Uterus (tissue), 4 donors: ENCODE results near the gene HDAC5. TPM values are rescaled to one million over a fixed set of nuclear protein-coding genes. Genes with fewer than 3 reads are reported as not detected.
A peak's percentile ranks its signal among the peaks of the same experiment; 100 is the strongest.
"Not testable (repeated sequence)": the region's sequence is repeated elsewhere in the genome, so short reads cannot be mapped to it uniquely, and the experiment has no call there.

Experiments
- DNase-seq, 2 donors: peaks; one replicate each; pipeline ENCODE4 v3.0.0-alpha.2; 2019 to 2020
- H3K27ac ChIP-seq, 2 donors: fragments of 200-600 bp; sonication (generic); 1 replicate in 1 of 2; 2 replicates in 1 of 2; pipeline ENCODE4 v1.5.1; 2016 to 2018
- H3K27me3 ChIP-seq, 2 donors: fragments of 200-600 bp; sonication (generic); one replicate each; pipeline ENCODE4 v1.5.1; 2018 to 2019; ENCODE audit warnings: control low read depth in 1 of 2
- H3K36me3 ChIP-seq, 2 donors: fragments of 200-600 bp; sonication (generic); one replicate each; pipeline ENCODE4 v1.5.1; 2019; ENCODE audit warnings: control low read depth in 1 of 2
- H3K4me1 ChIP-seq, 2 donors: fragments of 200-600 bp; sonication (generic); one replicate each; pipeline ENCODE4 v1.5.1; 2018 to 2019; ENCODE audit warnings: control low read depth in 1 of 2
- H3K4me3 ChIP-seq, 2 donors: fragments of 200-600 bp; sonication (generic); 1 replicate in 1 of 2; 2 replicates in 1 of 2; pipeline ENCODE4 v1.5.1; 2018 to 2019; ENCODE audit warnings: mild to moderate bottlenecking in 1 of 2
- H3K9me3 ChIP-seq, 2 donors: fragments of 200-600 bp; sonication (generic); one replicate each; pipeline ENCODE4 v1.5.1; 2019; ENCODE audit warnings: control low read depth in 1 of 2
- POLR2A ChIP-seq, 2 donors: fragments of 450-650 bp; IDR thresholded peaks; one replicate each; pipeline ENCODE4 v1.6.1; 2016; ENCODE audit warnings: antibody characterized with exemption in 2 of 2, mild to moderate bottlenecking in 1 of 2, moderate library complexity in 1 of 2
- intact Hi-C: fragments of 100-400 bp; cut with DNase I; formaldehyde crosslinking; loops from one replicate; pipeline ENCODE4 v1.15.1; 2023; ENCODE audit warnings: low total_unique reads
- total RNA-seq, 4 donors: library from RNA; depleted of rRNA in 3 of 4; stranded (reverse); fragments of >200 nt in 3 of 4; gene quantifications; one replicate each; pipeline versions ENCODE4 v1.1.0 to v1.2.4, GENCODE V29; 2014 to 2023
- TF ChIP-seq, protein P1 (sequence below), 4 experiments: fragments of 200-600 bp in 2 of 4; fragments of 450-650 bp in 2 of 4; sonication (generic) in 2 of 4; IDR thresholded peaks; one replicate each; pipeline ENCODE4 v1.5.1; 2016 to 2019; ENCODE audit warnings: antibody characterized with exemption in 4 of 4, mild to moderate bottlenecking in 2 of 4, moderate library complexity in 1 of 4
- donor health status: DM: yes; HTN: yes; CAD: no.

The HDAC5 gene
- total RNA-seq, 4 donors from 2014 or later = 35.9 to 74.1 (median 58.0) TPM

DNA sequence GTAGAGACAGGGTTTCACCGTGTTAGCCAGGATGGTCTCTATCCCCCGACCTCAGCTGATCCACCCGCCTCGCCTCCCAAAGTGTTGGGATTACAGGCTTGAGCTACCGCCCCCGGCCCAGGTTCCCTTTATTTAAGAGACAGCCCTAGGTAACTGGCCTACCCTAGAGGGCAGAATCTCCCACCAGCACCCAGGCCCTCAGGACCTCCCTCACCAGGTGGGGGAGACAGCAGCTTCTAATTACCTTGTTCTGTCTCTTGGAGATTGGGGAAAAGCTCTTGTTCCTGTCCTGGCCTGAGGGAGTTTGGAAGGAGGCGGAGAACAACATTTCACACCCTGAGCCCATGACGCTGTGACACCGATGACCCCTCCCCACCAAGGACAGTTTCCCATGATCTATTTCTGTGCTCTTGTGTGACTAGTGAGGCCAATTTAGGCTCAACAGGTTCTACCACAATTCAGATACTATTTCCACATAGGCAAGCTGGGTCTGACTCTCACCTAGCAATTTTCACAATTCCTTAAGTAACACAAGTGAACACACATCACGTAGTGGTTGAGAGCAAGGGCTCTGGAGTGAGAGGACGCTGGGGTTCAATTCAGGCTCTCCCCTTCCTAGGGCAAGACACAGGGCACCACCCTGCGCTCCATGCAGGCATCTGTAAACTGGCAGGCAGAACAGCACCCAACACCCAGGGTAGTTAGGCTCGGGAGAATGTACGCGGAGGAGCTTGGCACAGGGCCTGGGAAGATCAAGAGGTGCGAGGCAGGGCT, 20.4 kb downstream of the HDAC5 start:
- DNase-seq = no peak
- Histone ChIP-seq H3K36me3 (no peaks in the 10 kb centered on the region), H3K27ac (no peak overlapping the region), H3K4me3 (no peak overlapping the region), H3K9me3 (no peaks in the 10 kb centered on the region), H3K4me1 (peaks cover 1 to 5% of the 10 kb centered on the region in 2 donors), H3K27me3 (no peaks in the 10 kb centered on the region)
- intact Hi-C loops = no loop called here
- no peak for TF ChIP-seq POLR2A (IDR thresholded peaks at IDR 0.05)
- TF ChIP-seq, protein P1, sequence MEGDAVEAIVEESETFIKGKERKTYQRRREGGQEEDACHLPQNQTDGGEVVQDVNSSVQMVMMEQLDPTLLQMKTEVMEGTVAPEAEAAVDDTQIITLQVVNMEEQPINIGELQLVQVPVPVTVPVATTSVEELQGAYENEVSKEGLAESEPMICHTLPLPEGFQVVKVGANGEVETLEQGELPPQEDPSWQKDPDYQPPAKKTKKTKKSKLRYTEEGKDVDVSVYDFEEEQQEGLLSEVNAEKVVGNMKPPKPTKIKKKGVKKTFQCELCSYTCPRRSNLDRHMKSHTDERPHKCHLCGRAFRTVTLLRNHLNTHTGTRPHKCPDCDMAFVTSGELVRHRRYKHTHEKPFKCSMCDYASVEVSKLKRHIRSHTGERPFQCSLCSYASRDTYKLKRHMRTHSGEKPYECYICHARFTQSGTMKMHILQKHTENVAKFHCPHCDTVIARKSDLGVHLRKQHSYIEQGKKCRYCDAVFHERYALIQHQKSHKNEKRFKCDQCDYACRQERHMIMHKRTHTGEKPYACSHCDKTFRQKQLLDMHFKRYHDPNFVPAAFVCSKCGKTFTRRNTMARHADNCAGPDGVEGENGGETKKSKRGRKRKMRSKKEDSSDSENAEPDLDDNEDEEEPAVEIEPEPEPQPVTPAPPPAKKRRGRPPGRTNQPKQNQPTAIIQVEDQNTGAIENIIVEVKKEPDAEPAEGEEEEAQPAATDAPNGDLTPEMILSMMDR (IDR thresholded peaks at IDR 0.05) = no peak

DNA sequence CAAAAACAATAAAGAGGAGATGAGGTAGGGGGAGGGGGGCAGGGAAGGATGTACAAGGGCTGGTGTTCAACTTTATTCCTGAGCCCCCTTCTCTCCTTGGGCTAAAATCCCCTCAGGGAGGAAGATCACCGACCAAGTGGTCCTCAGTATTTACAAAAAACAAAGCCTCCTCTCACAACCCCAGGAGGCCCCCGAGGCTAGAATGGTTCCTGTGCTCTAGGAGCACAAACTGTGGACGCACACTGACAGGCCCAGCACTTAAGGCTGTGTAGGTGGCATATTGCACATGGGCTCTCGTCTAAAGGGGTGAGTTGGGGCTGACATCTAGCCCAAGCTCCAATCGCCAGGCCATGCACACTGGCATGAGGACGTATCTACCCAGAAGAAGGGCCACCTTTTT, 21.6 kb downstream of the HDAC5 start:
- H3K36me3 ChIP-seq, DNase-seq, H3K9me3 ChIP-seq, H3K27me3 ChIP-seq, H3K27ac ChIP-seq, H3K4me1 ChIP-seq, intact Hi-C loops, H3K4me3 ChIP-seq: not testable (repeated sequence)

DNA sequence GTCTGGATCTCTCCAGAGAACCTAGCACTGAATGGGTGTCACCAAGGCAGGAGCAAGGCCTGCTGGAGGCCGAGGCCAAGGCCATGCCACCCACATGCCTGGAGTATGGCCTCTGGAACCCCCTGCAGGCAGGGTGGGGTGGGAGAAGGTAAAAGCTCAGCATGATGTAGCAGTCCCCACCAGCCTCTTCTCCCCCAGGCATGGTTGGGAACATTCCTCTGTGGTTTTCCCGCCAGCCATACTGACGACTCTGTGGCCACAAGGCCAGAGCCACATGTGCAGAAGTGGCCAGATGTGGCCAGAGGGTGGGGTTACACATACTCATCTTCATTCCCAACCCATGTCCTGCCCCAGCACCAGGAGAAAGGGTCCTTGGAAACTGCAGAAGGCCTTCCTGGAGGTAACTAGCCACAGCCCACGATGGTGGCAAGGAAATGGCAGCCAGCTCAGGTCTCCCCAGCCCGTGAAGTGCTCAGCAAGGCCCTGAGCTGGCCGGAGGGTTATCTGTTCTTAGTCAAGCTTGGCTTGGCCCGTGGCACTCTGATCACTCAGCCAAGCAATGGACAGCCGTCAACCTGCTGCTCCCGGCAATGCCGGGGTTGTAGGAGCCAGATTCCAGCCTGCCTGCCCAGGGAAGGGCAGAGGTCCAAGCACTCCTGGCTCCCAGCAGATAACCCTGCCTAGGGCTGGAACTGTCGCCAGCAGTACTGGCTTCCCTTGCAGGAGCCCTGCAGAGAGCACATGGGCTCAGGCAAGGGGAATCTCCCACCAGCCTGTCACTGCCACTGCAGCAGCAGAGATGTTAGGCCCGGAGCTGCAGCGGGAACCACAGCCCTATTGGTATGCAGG, 26.1 kb downstream of the HDAC5 start:
- no peak for DNase-seq
- Histone ChIP-seq H3K36me3 (no peaks in the 10 kb centered on the region), H3K4me3 (no peak overlapping the region), H3K27ac (peak overlapping the region; percentile 80 to 91), H3K9me3 (no peaks in the 10 kb centered on the region), H3K27me3 (no peaks in the 10 kb centered on the region), H3K4me1 (peaks cover 5 to 9% of the 10 kb centered on the region in 2 donors)
- no peak for TF ChIP-seq POLR2A (IDR thresholded peaks at IDR 0.05)
- TF ChIP-seq, protein P1 (IDR thresholded peaks at IDR 0.05) = no peak
- intact Hi-C loops = no loop called here

GRCh38 chr17:44095647-44096496, 27.6 kb downstream of the HDAC5 start:
- TF ChIP-seq POLR2A (IDR thresholded peaks at IDR 0.05) = no peak
- TF ChIP-seq, protein P1 (IDR thresholded peaks at IDR 0.05) = peak in 3 of 4 experiments; percentile 6 to 41 (median 40)
- Histone ChIP-seq H3K9me3 (no peaks in the 10 kb centered on the region), H3K4me1 (peaks cover 5 to 9% of the 10 kb centered on the region in 2 donors), H3K27me3 (no peaks in the 10 kb centered on the region), H3K4me3 (peak overlapping the region in 1 of 2 donors; percentile 16), H3K36me3 (no peaks in the 10 kb centered on the region), H3K27ac (peak overlapping the region; percentile 80 to 91)
- DNase-seq = peak; percentile 72 to 76
- intact Hi-C loops = no loop called here

GRCh38 chr17:44095388-44095646, 28.1 kb downstream of the HDAC5 start:
- intact Hi-C loops = no loop called here
- Histone ChIP-seq H3K9me3 (no peaks in the 10 kb centered on the region), H3K4me1 (peaks cover 5 to 9% of the 10 kb centered on the region in 2 donors), H3K4me3 (peak overlapping the region in 1 of 2 donors; percentile 16), H3K27me3 (no peaks in the 10 kb centered on the region), H3K36me3 (no peaks in the 10 kb centered on the region), H3K27ac (peak overlapping the region; percentile 80 to 91)
- no peak for DNase-seq
- no peak for TF ChIP-seq POLR2A (IDR thresholded peaks at IDR 0.05)
- TF ChIP-seq, protein P1 (IDR thresholded peaks at IDR 0.05) = no peak
